ENCODE data around the gene ST3GAL5.
A peak's percentile ranks its signal among the peaks of the same experiment; 100 is the strongest.

Gene ST3GAL5

DNA sequence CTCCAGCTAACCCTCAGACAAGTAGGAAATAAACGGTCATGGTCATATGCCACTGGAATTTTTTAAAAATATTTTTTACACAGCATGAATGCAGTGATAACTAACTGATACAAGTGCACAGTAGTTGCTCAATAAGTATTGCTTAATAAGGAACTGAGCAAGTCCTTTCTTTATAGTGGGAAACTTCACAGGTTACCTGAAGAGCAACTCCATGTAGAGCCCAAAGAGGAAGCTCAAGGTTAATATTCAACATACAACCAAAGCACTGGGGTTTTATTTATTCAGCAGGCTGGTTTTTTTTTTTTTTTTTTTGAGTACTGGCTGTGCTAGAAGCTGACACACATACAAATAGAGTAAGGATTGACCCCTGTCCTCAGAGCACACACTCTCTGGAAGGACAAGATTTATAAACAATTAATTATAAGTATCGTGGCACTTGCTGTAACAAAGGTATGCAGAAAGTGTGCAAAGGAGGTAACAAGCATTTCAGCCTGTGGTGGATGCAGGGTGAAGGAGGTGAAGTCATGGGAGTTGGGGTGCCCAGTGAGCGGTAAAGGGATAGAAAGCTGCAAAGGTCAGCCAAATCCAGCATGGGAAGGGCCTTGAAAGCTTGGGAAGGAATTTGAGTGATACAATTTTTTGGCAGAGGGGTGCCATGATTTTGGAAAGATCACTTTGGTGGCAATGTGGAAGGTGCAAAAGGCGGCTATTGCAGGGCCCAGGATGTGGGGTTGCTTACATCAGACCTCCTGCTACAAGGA lies 82.3 kb downstream of the ST3GAL5 start:
- no peak for DNase-seq (ENCODE audit: low spot score)

DNA sequence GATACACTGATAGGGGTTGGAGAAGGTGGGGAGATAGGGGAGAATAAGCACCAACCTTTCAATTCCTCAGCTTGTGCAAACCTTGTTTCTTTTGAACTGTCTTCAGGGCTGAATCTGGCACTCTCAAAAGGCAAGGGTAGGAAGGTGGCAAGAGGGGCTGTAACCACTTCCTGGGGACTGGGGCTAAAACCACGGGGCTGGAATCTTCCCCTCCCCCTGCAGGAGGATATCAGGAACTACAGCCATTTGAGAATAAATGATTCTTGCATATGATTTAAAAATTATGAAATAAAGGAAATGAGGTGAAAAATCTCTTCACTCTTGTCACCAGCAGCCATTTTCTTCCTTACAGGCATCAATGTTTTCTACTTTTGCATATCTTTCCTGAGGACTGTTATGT lies 84.2 kb downstream of the ST3GAL5 start:
- no peak for DNase-seq (ENCODE audit: low spot score)

DNA sequence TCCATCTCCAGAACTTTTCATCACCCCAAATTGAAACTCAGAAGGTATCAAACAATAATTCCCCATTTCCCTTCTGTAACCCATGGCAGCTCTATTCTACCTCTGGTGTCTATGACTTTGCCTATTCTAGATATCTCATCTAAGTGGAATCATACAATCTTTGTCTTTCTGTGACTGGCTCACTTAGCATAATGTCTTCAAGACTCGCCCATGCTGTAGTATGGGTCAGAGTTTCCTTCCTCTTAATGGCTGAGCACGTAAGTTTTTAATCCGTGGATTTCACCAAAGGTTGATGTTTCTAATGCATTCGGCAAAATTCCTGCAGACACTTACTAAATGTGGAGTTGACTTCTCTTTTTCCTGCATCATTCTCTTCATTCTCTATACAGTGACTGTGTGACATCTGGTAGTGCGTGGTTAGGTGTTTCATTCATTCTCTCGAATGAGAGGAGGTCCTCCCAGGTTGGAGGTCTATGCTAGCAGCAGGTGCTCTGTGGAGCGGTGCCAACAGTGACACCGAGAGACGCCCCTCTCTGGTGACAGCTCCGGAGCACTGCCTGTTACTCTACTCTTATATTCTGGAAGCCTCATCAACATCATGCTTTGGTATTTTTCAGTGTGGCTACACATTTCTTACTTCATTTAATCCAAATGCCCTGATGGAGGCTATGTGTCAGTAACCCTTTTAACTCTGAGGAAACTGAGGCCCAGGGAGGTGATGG lies 84.9 kb downstream of the ST3GAL5 start:
- no peak for DNase-seq (ENCODE audit: low spot score)

DNA sequence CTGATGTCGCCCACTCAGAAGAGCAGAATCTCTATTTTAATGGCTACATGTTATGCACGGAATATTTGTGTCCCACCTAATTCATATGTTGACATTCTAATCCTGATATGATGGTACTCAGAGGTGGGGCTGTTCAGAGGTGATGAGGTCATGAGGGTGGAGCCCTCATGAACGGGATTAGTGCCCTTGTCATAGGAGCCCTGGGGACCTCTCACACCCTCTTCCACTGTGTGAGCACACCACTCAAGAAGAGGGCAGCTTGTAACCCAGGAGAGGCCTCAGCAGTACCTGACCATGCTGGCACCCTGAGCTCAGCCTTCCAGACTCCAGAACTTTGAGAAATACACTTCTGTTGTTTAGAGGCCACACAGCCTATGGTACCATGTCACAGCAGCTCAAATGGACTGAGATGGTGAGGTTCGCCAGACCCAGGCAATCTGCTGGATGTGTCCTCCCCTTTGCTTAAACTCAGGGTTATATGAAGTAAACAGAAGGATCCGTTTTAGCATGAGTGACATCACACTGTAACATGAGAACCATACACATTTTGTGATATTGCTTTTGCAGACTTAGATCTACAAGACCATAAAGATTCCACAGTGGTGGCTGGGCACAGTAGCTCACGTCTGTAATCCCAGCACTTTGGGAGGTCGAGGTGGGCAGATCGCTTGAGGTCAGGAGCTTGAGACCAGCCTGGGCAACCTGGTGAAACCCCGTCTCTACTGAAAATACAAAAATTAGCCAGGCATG lies 86.3 kb downstream of the ST3GAL5 start:
- no peak for DNase-seq (ENCODE audit: low spot score)

DNA sequence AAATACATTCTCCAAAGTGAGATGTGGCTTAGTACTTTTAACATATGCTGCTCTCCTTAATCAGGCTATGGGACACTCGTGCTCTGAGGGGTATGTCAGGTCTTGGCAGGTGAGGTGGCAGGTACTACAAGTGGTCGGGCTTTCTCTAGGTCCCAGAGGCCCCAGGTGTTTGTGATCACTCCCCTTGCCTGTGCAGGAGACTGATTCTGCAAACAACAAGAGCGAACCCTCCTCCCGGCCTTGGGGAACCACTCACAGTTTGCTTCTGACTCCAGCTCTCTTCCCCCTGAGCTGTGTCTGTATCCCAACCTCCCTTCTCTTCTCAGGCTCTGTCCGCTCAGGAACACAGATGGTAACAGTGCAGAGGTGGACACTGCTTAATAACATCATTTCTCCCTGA lies 86.9 kb downstream of the ST3GAL5 start:
- DNase-seq (ENCODE audit: low spot score): no peak

DNA sequence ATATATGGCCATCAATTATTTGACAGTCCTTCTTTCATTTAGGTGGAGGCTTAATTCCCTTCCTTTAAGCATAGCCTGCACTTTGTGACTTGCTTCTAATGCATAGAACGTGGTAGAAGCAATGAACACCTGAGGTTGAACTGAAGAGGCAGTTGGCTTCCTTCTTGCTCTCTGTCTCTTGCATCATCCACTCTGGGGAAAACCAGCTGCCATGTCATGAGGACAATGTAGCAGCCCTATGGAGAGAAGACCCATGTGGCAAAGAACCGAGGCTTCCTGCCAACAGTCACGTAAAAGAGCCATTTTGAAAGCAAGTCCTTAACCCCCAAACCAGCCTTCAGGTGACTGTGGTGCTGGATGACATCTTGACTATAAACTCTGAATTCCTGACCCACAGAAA lies 88.2 kb downstream of the ST3GAL5 start:
- DNase-seq (ENCODE audit: low spot score): no peak

DNA sequence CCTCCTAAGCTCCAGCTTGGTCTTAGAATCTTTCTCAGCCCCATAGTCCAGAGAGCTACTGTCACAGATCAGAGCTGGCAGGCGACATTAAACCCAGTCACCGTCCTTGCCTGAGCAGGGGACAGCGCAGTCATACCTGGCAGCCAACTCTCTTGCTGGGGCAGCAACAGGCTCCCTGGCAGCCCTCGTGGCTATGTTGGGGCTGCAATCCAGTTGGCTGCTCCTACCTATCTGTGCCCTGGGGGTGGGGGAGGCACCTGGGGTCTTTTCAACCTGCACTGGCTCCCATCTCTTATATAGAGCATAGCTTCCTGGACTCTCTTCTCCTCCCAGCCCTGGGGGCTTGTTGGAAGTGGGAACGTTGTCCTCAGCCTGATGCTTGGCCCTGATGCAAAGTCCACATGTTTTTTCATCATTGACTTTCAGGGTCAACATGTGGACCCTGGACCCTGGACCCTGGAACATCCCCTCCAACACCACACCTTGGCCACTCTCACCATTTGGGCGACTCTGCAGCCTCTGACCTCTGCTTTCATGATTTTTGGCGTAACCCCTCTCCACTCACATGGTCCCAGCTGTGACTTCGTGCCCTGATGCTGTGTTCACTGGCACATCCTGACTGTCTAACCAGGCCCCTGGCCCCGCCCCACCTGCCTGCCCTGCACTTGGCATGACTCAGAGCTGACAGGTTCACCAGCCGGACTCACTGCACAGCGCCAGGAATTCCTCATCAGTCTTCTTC lies 89.4 kb downstream of the ST3GAL5 start:
- no peak for DNase-seq (ENCODE audit: low spot score)

DNA sequence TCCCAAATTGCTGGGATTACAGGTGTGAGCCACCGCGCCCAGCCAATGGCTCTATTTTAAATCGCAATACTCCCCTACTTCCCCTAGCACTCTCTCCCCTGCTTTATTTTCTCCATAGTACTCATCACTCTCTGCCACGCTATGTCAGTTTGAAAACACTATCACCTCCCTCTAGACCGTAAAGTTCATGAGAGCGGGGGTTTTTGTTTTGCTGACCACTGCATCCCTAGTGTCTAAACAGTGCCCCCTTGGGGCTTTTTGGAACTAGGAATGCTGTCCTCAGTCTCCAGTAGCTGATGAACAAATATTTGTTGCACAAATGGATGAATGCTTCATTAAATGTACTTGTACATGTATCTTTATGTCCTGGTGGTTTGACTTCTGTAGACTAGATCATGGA lies 90.9 kb downstream of the ST3GAL5 start:
- no peak for DNase-seq (ENCODE audit: low spot score)

DNA sequence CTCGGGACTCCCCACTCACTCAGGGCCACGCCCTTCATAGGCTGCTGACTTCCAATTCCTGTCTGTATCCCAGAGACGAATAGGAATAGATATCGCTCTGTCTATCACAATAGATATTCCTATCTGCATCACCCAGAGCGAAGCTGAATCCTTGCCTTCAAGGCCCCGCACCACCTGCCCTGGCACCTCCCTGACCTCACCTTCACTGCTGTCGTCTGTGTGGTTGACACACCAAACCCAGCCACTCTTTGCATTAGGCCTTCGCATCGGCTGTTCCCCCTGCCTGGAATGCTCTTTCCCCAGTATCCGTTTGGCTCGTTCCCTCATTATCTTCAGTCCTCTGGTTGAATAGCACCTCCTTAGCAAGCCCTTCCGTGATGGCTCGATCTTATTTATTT lies 91.5 kb downstream of the ST3GAL5 start:
- no peak for DNase-seq (ENCODE audit: low spot score)

DNA sequence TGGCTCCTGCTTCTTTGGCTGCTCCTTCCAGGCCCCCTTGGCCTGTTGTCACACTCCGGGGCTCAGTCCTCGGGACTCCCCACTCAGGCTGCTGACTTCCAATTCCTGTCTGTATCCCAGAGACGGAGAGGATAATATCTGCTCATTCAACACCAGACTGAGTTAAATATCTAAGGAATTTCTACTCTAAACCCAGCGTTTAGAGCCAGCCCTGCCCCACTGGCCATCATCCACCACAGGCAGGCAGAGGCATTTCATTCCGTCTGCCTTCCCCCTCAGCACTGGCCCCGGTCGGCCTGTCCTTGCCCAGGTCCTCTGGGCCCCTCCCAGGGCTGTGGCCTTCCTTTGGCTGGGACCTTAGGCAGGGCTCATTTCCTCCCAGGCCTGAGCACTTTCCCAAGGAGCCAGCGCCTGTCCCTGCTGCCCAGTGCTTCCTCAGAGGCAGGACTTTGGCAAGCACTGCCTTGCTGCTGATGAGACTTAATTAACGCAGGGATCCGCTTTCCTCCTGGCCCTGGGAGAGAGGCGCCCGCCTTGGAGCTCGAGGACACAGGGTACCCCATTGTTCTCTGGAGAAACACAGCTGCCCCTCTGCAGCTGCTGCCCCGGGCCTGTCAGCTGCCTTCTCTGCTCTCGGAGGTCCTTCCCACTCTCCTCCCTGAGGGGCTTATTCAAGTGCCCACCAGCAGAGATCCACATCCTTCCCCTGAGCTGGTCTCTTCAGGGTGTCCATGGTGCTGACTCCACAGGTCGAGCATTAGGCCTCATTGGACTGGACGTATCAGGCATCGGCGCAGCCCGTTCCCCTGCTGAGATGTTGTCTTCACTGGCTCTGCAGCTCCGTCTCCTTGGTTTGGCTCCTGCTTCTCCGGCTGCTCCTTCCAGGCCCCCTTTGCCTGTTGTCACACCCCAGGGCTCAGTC lies 92.2 kb downstream of the ST3GAL5 start:
- peak; percentile 89 for DNase-seq (ENCODE audit: low spot score)

DNA sequence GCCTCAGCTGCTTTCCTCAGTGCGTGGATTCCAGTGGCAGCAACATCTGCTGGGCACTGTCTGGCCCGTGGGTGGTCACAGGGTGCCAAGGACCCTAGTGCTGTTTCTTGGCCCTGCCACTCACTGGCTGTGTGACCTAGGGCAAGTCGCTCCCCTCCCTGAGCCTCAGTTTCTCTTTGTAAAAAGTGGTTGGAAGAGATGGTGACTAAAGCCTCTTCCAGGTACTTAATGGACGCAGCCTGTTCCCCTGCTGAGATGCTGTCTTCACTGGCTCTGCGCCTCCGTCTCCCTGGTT lies 92.8 kb downstream of the ST3GAL5 start:
- DNase-seq (ENCODE audit: low spot score): no peak

DNA sequence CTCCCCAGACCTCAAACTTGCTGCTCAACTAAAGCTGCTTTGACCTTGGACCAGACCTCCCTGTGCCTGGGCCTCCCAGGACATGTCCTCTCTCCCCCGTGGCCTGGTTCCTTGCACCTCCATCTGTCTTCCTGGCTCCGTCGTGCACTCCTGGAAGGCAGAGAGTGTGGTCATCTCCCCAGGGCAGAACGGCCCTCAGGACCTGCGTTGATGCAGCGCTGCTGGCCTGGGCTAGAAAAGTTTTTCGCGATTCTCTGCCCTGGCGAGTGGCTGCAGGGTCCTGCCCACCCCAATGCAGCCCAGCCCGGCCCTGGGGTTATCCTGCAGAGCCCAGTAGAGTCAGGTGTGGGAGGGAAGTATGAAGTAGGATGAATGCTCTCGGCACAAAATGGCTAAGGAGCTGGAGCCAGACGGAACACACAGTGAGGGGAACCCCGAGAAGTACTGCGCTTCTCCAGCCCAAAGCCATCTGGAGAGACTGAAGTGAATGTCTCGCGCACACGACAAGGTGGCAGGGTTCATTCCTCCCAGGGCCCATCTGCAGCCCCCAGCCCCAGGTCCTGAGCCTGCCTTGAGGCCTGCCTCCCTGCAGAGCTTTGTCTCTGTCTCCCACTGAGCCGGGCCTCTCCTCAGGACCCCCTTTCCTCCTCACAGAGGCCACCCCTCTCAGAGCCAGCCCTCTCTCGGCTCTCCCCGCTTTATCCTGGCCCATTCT lies 93.3 kb downstream of the ST3GAL5 start:
- no peak for DNase-seq (ENCODE audit: low spot score)

DNA sequence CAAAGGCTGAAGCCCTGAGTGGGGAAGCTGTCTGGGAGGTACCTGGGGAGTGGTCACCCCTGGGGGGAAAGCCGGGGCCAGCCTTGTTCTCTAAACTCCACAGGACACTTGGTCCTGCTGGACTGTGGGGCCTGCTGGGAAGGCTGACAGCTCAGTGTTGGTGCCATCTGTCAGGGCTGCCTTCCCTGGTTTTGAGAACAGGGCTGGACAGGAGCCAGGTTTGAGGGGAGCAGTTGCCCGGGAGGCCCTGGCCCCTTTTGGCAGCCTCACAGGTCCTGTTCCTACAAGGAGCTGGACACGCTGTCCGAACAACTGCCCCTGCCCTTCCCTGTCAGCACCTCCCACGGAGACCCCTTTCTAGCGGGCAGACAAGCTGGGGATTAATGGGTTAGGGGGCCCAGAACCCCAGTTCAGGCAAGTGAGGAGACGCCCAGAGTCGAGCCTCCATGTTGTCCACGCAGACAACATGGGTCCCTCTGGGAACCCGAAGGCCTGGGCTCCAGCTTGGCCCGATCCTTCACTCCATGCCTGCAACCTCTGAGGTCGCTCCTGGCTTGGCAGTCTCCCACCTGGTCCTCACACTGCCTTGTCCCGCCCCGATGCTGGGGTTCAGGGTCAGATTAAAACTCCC lies 94.2 kb downstream of the ST3GAL5 start:
- no peak for DNase-seq (ENCODE audit: low spot score)

DNA sequence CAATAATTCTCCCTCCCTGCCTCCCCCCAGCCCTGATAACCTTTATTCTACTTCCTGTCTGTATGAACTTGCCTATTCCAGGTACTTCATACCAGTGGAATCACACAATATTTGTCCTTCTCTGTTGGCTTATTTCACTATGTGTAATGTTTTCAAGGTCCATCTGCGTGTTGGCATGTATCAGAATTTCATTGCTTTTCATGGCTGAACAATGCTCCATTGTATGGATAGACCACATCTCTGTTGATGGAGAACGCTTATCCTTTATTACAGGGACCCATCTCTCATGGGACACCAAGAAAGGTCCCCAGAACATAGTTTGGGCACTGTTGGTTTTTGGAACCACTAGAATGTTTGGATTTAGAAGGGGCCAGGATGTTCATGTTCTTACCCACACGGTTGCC lies 94.8 kb downstream of the ST3GAL5 start:
- peak; percentile 70 for DNase-seq (ENCODE audit: low spot score)

DNA sequence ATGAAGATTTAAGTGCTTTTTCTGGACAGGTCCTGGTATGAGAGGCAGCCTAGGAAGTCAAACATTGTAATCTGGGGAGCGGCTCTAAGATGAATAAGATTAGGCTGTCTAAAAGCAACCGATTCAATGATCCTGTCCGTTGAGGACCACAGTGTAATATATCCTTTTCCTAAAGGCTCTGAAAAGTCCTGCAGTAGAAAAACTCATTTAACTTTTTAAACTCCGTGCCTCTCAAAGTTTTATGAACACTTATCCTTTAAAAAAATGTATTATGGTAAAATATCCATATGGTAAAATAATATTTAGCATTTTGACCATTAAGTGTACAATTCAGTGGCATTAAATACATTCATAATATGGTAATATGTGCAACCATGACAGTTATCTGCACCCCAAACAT lies 95.2 kb downstream of the ST3GAL5 start:
- DNase-seq (ENCODE audit: low spot score): no peak

DNA sequence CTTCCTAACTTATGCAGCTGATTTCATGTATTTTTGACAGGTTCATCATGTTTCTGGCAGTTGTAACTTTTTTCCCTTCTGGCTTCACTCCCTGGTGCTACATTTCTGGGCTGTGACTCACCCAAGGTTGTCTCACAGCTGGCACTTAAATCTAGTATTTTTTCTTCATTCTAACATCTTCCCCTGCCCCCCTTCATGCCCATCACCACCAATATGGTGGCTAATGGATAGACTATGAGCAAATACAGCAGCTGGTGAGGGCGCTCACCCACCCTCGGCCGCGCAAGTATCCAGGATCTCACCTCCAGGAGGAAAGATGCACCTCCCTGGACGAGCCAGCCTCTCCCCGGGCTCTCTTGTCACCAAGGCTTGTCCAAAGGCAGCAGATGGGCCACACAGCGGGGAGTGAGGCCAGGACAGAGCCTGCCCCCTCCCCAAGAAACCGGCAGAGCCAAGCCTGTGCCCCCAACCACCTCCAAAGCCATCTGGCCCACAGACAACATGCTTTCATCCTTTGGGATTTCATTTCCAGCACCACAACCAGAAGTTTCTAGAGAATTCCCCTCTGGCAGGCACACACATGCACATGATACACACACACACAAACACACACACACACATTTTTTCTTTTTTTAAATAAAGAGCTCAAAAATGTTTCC lies 95.9 kb downstream of the ST3GAL5 start:
- no peak for DNase-seq (ENCODE audit: low spot score)

DNA sequence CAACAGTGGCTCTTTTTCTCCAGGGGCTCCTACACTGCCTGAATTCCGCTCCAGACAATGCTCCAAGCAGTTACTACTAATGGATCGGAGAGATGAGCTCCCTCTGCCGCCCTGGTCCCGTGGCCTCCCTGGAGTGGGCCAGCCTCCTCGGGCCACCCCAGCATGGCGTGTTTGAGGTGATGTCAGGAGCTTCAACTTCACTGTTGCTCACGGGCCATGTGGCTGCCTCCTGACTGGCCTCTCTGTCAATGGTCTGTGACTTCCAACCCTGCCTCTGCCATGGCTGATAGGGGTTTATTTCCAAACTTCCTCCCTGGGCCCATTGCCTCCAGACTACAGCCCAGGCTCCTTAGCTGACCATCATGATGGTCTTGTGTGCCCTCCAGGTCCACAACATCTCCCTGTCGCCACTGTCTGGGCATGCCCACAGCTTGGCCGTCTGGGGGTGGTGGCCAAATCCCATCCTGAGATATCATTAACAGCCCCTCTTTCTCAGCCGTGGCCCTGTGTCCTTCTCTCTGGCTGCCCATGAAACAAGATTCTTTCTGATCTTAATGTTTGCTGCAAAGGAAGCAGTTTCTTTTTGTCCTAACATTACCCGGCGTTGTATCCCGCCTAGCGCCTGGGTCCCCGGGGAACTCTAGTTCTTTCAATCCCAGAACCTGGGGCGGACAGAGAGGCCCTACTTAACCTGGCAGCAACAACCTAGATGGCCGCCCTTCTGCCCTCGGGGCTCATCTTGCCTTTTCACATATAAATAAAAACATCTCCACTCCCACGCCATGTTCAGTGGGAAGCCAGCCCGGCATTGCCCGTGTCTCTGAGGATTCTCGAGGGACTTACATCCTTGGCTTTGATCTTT lies 96.9 kb downstream of the ST3GAL5 start:
- DNase-seq (ENCODE audit: low spot score): no peak

DNA sequence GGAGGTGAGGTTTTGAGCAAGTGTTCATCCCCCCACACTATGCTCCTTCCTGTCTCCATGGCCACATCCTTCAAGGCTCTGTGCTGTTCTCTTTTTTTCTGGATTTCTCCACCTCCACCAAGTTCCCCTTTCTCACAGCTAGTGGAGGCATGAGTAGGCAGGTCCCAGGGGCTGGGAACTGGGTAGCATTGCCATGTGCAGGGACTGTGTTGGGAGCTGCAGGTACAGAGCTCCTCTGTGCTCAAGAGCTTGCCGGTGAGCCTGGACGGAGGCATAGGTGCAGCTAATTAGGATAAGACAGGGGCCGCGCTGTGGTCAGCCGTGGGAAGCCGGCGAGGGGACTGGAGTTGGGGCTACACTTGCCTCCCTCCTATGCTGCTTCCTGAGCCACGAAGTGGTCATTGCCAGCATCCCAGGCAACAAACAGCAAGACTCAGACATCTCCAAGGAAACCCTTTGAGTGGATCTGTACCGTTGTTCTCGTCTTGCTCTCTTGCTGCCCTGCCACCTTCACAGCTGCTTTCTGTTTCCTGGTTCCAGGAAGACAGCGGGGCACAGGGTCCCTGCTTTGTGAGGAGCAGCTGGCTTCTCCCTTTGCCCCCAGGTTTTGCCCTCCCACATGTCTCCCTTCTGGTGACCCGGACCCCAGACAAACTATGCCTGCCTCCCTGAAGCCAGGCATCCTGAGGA lies 98.1 kb downstream of the ST3GAL5 start:
- DNase-seq (ENCODE audit: low spot score): peak; percentile 62
